Epithelial cell of prostate (primary cell): ENCODE results near the gene OAT.
"Not testable (repeated sequence)": the region's sequence is repeated elsewhere in the genome, so short reads cannot be mapped to it uniquely, and the experiment has no call there.

Source experiments
- DNase-seq: peaks from one replicate; pipeline ENCODE4 v3.0.0-alpha.2; 2011; ENCODE audit warnings: low read depth, low spot score
- H3K27ac ChIP-seq: fragments of 450-650 bp; 2 replicates; pipeline ENCODE4 v1.5.1; 2017; ENCODE audit warnings: mild to moderate bottlenecking

The OAT gene

DNA sequence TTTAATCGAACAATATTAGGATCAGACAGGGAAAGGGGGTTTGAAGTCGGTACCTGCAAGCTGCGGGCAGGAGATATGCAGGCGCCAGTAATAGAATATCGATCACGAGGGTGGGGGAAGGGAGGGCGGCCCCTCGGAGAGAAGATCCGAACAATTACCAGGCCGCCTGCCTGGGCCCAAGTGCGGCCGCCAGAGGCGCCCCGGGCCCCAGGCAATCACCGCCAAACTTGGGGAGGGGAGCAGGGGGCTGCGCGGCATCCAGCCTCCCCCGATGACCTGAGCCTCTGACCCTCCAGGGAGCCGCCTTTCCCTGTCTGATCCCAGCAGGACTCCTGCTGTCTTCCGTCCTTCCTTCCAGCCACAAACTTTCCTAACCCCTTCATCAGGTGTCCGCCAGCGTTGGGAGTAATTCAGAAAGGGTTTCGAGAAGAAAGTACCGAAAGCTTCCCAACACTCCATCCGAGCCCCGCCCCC is 30.0 kb upstream of the OAT start:
- H3K27ac ChIP-seq, result no peak overlapping the region
- DNase-seq, result no peak

DNA sequence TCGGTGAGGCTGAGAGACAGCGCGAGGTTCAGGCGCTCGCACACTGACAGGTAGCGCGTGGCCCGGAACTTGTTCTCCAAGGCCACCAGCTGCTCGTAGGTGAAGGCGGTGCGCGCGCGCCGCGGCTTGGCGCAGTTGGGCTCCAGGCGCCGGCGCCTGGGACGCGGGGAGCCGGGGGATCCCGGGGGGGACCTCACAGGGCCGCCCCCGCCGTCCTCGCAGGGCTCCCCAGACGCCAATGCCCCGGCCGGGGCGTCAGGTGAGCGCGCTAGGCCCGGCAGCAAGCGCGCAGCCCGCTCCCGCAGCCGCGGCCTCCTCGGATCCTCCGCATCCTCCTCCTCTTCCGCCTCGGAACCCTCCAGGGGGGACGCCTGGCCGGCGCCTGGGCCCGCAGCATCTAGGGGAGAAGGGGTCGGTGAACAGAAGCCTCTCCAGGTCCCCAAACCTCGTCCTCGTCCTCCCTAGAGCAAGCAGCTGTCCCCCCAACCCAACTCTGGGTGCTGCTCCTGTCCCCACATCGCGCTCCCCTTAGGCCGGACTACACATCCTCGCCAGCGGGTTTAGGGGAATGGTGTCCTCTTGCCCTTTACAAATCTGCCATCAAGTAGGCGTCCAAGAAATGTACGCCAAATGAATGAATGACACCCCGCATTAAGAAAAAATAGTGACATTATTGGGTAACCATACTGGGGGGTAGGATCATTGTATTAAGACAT is 29.2 kb upstream of the OAT start:
- no peak for DNase-seq
- H3K27ac ChIP-seq, result no peak overlapping the region

GRCh38 chr10:124446830-124447750 is 28.4 kb upstream of the OAT start:
- DNase-seq, result no peak

DNA sequence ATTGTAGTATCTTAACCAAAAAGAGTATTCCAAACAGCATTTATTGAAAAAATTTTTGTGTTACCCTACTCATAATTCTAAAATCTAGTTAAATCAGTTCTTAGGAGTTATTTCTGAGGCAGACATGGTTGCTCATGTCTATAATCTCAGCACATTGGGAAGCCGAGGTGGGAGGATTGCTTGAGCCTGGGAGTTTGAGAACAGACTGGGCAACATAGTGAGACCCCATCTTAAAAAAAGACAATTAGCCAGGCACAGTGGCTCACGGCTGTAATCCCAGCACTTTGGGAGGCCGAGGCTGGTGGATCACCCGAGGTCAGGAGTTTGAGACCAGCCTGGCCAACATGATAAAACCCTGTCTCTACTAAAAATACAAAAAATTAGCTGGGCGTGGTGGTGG is 23.0 kb upstream of the OAT start:
- not testable (repeated sequence) for H3K27ac ChIP-seq, DNase-seq

More at GRCh38 chr10:124446830-124447750, 28.4 kb upstream of the OAT start:
- H3K27ac ChIP-seq, result no peak overlapping the region

- peak; percentile 90 for DNase-seq
- peak overlapping the region; percentile 84 for H3K27ac ChIP-seq
These were observed 17.5 kb upstream of the OAT start for GRCh38 chr10:124436191-124436638.

DNA sequence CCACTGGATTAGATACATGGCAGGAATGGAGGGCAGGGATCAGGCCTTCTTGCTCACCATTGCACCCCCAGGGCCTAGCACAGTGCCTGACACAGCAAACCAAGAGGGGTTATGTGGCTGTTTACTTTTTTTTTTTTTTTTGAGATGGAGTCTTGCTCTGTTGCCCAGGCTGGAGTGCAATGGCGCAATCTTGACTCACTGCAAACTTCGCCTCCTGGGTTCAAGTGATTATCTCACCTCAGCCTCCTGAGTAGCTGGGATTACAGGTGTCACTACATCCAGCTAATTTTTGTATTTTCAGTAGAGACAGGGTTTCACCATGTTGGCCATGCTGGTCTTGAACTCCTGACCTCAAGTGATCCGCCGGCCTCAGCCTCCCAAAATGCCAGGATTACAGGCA is 17.0 kb upstream of the OAT start:
- peak overlapping the region; percentile 84 for H3K27ac ChIP-seq
- not testable (repeated sequence) for DNase-seq

DNA sequence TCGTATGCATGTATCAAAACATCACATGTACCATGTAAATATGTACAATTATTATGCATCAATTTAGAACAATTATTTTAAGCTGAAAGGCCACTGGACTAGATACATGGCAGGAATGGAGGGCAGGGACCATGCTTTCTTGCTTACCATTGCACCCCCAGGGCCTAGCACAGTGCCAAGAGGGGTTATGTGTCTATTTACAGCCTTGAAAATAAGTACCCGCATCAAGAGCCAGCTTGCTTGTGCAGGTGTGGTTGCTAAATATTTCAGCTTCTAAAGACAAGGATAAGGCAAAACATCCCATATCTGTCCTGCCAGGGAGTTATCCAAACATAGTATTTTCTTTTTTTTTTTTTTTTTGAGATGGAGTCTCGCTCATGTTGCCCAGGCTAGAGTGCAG is 14.7 kb upstream of the OAT start:
- no peak overlapping the region for H3K27ac ChIP-seq
- DNase-seq, result no peak

DNA sequence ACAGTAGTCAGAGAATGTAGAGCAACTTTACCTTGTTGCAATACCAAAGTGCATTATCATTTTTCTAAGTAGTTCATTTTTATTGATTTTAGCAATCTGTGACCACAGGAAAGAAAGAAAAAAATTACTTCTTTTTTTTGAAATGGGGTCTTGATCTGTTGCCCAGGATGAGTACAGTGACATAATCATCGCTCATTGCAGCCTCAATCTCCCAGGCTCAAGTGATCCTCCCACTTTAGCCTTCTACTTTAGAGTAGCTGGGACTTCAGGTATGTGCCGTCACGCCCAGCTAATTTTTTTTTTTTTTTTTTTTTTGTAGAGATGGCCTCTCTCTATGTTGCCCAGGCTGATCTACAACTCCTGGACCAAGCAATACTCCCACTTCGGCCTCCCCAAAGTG is 11.4 kb upstream of the OAT start:
- no peak overlapping the region for H3K27ac ChIP-seq
- DNase-seq, result no peak

DNA sequence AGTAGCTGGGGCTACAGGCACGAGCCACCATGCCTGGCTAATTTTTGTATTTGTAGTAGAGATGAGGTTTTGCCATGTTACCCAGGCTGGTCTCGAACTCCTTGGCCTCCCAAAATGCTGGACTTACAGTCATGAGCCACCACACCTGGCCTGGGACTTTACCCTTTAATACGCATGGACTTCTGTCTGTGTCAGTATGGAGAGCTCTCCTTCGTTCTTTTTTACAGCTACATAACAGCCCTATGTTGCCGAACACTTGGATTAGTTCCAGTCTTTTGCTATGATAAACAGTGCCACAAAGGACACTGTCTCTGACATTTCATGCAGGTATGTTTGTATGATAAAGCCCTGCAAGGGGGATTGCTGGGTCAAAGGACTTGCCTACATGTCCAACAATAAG is 10.9 kb upstream of the OAT start:
- no peak overlapping the region for H3K27ac ChIP-seq
- no peak for DNase-seq

DNA sequence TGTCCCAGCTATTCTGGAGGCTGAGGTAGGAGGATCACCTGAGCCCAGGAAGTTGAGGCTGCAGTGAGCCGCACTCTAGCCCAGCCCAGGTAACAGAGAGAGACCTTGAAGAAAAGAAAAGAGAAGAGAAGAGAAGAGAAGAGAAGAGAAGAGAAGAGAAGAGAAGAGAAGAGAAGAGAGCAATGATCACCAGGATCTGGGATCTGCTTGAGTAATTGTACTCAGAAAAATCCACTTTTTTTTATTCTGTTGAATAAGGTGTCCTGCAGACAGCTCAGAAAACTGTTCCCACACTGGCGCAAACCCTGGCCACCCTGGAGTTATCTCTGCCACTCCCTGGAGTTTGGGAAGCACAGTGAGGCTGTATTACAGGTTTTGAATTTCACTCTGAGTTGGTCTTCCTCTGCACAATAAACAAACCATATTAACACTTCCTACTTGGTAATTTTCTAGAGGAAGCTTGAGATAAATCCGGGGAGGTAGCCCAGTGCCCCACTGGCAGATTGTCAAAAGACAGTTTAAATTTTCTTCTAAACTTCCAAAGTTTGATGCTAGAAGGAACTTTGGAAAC is 9.6 kb upstream of the OAT start:
- DNase-seq, result no peak
- no peak overlapping the region for H3K27ac ChIP-seq

GRCh38 chr10:124425227-124425962 is 6.7 kb upstream of the OAT start:
- no peak for DNase-seq
- no peak overlapping the region for H3K27ac ChIP-seq

- H3K27ac ChIP-seq, result no peak overlapping the region
These were observed 5.1 kb upstream of the OAT start for GRCh38 chr10:124423813-124424212.

DNA sequence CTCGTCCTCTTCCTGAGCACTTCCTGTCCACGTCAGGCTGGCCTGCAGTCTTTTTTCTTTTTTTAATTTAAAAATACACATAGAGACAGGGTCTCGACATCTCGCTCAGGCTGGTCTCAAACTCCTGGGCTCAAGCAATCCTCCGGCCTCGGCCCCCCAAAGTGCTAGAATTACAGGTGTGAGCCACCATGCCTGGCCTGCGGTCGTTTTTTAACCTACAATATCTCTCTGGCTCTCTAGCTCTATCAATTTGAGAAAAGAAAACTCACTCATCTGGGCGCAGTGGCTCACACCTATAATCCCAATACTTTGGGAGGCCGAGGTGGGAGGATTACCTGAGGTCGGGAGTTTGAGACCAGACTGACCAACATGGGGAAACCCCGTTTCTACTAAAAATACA is 4.0 kb upstream of the OAT start:
- no peak overlapping the region for H3K27ac ChIP-seq
- DNase-seq, result no peak

More at GRCh38 chr10:124423813-124424212, 5.1 kb upstream of the OAT start:
- no peak for DNase-seq

DNA sequence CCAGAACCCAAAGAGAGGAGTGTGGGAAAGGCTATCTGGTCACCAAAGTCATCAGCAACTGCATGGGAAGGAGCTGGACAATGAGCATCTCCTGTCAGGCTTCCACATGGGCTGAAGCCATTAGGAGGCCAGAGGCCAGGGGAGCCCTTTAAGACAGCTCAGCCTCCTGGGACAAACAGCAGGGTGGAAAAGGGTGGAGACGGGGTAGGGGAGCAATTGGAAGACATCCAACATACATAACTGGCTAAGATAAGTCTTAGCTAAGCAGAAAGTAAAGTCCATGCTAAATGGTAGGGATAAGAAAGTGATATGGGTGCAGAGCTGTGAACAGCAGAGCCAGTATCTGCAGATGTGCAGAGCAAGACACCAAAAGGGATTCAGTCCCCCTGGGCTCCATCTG is 1.5 kb upstream of the OAT start:
- no peak for DNase-seq
- no peak overlapping the region for H3K27ac ChIP-seq

DNA sequence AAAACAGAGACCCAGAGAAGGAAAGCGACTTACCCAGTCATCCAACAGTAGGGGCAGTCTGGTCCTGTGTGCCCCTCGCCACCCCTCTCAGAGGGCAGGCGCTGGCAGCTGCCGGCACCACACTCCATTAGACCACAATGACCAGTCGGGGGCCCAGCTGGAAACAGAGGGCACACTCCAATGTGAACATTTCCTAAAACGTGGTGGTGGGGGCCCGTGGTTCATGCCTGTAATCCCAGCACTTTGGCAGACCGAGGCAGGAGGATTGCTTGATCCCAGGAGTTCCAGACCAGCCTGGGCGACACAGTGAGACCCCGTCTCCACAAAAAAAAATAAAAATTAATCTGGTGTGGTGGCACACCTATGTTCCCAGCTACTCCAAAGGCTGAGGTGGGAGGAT is 912 bp upstream of the OAT start:
- no peak for DNase-seq
- H3K27ac ChIP-seq, result no peak overlapping the region

DNA sequence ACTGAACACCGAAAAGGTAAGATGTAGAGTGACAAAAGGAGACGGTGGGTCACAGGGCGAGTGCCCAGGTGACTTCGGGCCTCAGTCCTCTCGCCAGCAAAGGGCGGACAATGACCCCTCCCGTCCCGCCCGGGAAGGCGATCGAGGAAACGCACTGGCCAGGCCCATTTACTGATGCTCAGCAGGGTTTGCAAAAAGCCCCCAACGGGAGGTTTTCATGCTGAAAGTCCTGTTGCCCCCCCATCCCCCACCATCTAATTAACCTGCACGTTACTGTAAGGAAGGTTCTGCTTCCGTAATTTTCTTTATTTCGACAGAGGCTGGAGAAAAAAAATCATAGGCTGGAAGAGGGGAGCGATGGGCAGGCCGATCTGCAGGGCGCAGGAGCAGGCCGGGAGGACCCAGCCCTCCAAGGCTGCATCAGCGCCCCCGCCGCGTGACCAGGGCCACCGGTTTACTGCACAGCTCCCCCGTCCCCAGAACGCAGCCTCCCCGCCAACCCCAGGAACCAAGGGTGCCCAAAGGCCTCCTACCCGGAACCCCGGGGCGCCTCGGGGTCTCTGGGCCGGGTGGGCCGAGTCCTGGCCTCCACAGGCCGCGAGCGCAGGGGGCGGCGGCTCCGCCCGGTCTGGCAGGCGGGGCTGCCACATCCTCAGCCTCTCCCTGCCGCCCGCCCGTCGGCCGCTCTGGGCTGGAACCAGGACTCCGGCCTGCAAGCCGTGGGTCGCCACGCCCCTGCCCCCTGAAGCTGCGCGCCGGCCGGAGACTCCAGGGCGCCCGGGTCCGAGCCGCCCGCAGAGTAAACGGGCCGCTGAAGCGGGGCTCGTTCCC is 613 bp downstream of the OAT start:
- H3K27ac ChIP-seq, result peak overlapping the region; percentile 48
- DNase-seq, result no peak

- H3K27ac ChIP-seq, result no peak overlapping the region
- no peak for DNase-seq
These were observed 2.0 kb downstream of the OAT start for GRCh38 chr10:124416733-124417132.

DNA sequence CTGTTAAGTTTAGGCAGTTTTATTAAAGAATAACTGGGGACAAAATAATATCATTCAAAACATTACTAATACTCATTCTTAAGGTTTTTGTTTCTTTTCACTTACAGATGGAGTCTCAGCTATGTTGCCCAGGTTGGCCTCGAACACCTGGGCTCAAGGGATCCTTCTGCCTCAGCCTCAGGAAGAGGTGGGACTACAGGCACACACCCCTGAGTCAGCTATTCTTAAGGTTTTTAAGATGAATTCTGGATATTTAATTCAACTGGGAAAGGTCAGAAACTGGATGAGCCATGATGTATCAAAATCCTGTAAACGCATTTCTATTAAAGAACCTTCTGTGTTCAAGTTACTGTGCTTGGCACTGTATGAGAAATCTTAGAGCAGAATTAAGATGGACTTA is 3.5 kb downstream of the OAT start:
- no peak overlapping the region for H3K27ac ChIP-seq
- no peak for DNase-seq

- no peak overlapping the region for H3K27ac ChIP-seq
- no peak for DNase-seq
These were observed 4.6 kb downstream of the OAT start for GRCh38 chr10:124414076-124414475.
